Suprapubic skin (tissue), 4 donors: ENCODE measurements around the gene MINDY3. TPM values are rescaled to one million over a fixed set of nuclear protein-coding genes. Genes with fewer than 3 reads are reported as not detected.

Experiments used
- DNase-seq, 2 donors: peaks; one replicate each; pipeline ENCODE4 v3.0.0-alpha.2; 2019; ENCODE audit warnings: low spot score in 2 of 2
- H3K27ac ChIP-seq: fragments of 200-600 bp; sonication (generic); one replicate; pipeline ENCODE4 v1.5.1; 2019
- H3K27me3 ChIP-seq: fragments of 200-600 bp; sonication (generic); one replicate; pipeline ENCODE4 v1.5.1; 2019
- H3K36me3 ChIP-seq: fragments of 200-600 bp; sonication (generic); one replicate; pipeline ENCODE4 v1.5.1; 2019
- H3K4me1 ChIP-seq: fragments of 200-600 bp; sonication (generic); one replicate; pipeline ENCODE4 v1.5.1; 2019
- H3K4me3 ChIP-seq: fragments of 200-600 bp; sonication (generic); one replicate; pipeline ENCODE4 v1.5.1; 2019; ENCODE audit warnings: mild to moderate bottlenecking
- H3K9me3 ChIP-seq: fragments of 200-600 bp; sonication (generic); one replicate; pipeline ENCODE4 v1.5.1; 2019
- CTCF ChIP-seq, 2 donors: fragments of 200-600 bp in 1 of 2; fragments of 450-650 bp in 1 of 2; sonication (generic) in 1 of 2; IDR thresholded peaks; one replicate each; pipeline ENCODE4 v1.5.1; 2016 to 2019; ENCODE audit warnings: antibody characterized with exemption in 2 of 2, mild to moderate bottlenecking in 1 of 2, moderate library complexity in 1 of 2
- EP300 ChIP-seq: sonication (generic); formaldehyde crosslinking; IDR thresholded peaks from one replicate; pipeline ENCODE4 v1.6.1; 2017; ENCODE audit warnings: antibody characterized with exemption
- POLR2A ChIP-seq, 2 donors: fragments of 450-650 bp; IDR thresholded peaks; one replicate each; pipeline ENCODE4 v1.6.1; 2017; ENCODE audit warnings: antibody characterized with exemption in 2 of 2, mild to moderate bottlenecking in 2 of 2, moderate library complexity in 2 of 2
- POLR2AphosphoS5 ChIP-seq, 3 donors: sonication (generic); formaldehyde crosslinking; IDR thresholded peaks; one replicate each; pipeline ENCODE4 v1.6.1; 2017; ENCODE audit warnings: antibody characterized with exemption in 3 of 3
- WGBS: methylation state at CpG from one replicate; pipeline ENCODE4 v1.1.5; 2018; 5-methylcytosine and 5-hydroxymethylcytosine counted together
- total RNA-seq, 4 donors: library from RNA; depleted of rRNA; stranded (reverse); fragments of >200 nt; gene quantifications; one replicate each; pipeline ENCODE4 v1.1.0, GENCODE V29; 2016

Gene MINDY3
- total RNA-seq, 4 donors from 2014 or later: 18.9 to 37.8 (median 24.9) TPM

GRCh38 chr10:15847481-15847880 lies 12.8 kb downstream of the MINDY3 start:
- no peaks in the 10 kb centered on the region for H3K9me3 ChIP-seq
- TF ChIP-seq EP300 (no peak), POLR2A (IDR thresholded peaks at IDR 0.05) (no peak), CTCF (IDR thresholded peaks at IDR 0.05) (no peak), POLR2AphosphoS5 (IDR thresholded peaks at IDR 0.05) (no peak)
- H3K27me3 ChIP-seq: no peaks in the 10 kb centered on the region
- H3K4me1 ChIP-seq: no peaks in the 10 kb centered on the region
- no peaks in the 10 kb centered on the region for H3K36me3 ChIP-seq
- DNase-seq: no peak
- no peak overlapping the region for H3K4me3 ChIP-seq
- 96% methylated on average over 4 of the region's 4 CpGs for WGBS
- no peak overlapping the region for H3K27ac ChIP-seq

GRCh38 chr10:15844517-15844916 lies 15.8 kb downstream of the MINDY3 start:
- H3K4me3 ChIP-seq: no peak overlapping the region
- no peaks in the 10 kb centered on the region for H3K27me3 ChIP-seq
- no peaks in the 10 kb centered on the region for H3K9me3 ChIP-seq
- DNase-seq: no peak
- no peak overlapping the region for H3K27ac ChIP-seq
- no peak for TF ChIP-seq POLR2A (IDR thresholded peaks at IDR 0.05)
- no peak for TF ChIP-seq EP300
- no peak for TF ChIP-seq POLR2AphosphoS5 (IDR thresholded peaks at IDR 0.05)
- TF ChIP-seq CTCF (IDR thresholded peaks at IDR 0.05): no peak
- no peaks in the 10 kb centered on the region for H3K36me3 ChIP-seq
- no peaks in the 10 kb centered on the region for H3K4me1 ChIP-seq

GRCh38 chr10:15843695-15844094 lies 16.6 kb downstream of the MINDY3 start:
- no peaks in the 10 kb centered on the region for H3K4me1 ChIP-seq
- no peaks in the 10 kb centered on the region for H3K9me3 ChIP-seq
- H3K27ac ChIP-seq: no peak overlapping the region
- no peak for DNase-seq
- TF ChIP-seq POLR2AphosphoS5 (IDR thresholded peaks at IDR 0.05) (no peak), CTCF (IDR thresholded peaks at IDR 0.05) (no peak)
- no peaks in the 10 kb centered on the region for H3K36me3 ChIP-seq
- 89% methylated on average over 4 of the region's 4 CpGs for WGBS
- no peak overlapping the region for H3K4me3 ChIP-seq
- no peaks in the 10 kb centered on the region for H3K27me3 ChIP-seq

- Histone ChIP-seq H3K4me3 (no peak overlapping the region), H3K9me3 (no peaks in the 10 kb centered on the region), H3K4me1 (no peaks in the 10 kb centered on the region), H3K27ac (no peak overlapping the region), H3K36me3 (no peaks in the 10 kb centered on the region), H3K27me3 (no peaks in the 10 kb centered on the region)
- no peak for TF ChIP-seq CTCF (IDR thresholded peaks at IDR 0.05)
- TF ChIP-seq POLR2AphosphoS5 (IDR thresholded peaks at IDR 0.05): no peak
- no peak for TF ChIP-seq POLR2A (IDR thresholded peaks at IDR 0.05)
- TF ChIP-seq EP300: no peak
- 25% methylated on average over 3 of the region's 3 CpGs for WGBS
- DNase-seq: no peak
Observed at GRCh38 chr10:15842556-15843169, 17.6 kb downstream of the MINDY3 start.

- no peaks in the 10 kb centered on the region for H3K9me3 ChIP-seq
- no peak for DNase-seq
- no peak overlapping the region for H3K27ac ChIP-seq
- H3K27me3 ChIP-seq: no peaks in the 10 kb centered on the region
- H3K36me3 ChIP-seq: peaks cover 1% of the 10 kb centered on the region
- TF ChIP-seq POLR2AphosphoS5 (IDR thresholded peaks at IDR 0.05) (no peak), CTCF (IDR thresholded peaks at IDR 0.05) (no peak), POLR2A (IDR thresholded peaks at IDR 0.05) (no peak), EP300 (no peak)
- WGBS: 77% methylated on average over 3 of the region's 3 CpGs
- H3K4me1 ChIP-seq: no peaks in the 10 kb centered on the region
- H3K4me3 ChIP-seq: no peak overlapping the region
Observed at GRCh38 chr10:15841696-15842095, 18.6 kb downstream of the MINDY3 start.
